GM12878 (cell line): ENCODE data around the gene RENBP. TPM values are rescaled to one million over a fixed set of nuclear protein-coding genes. Genes with fewer than 3 reads are reported as not detected.

Experiments used
- BCL11A ChIP-seq: IDR thresholded peaks from 2 replicates; pipeline ENCODE4 v1.6.1; 2011; ENCODE audit warnings: low read depth, low read length
- CREB1 ChIP-seq: IDR thresholded peaks from 2 replicates; pipeline ENCODE4 v1.6.1; 2012; ENCODE audit warnings: low read depth, mild to moderate bottlenecking, inconsistent platforms
- ESRRA ChIP-seq: IDR thresholded peaks from 2 replicates; pipeline ENCODE4 v1.6.1; 2012; ENCODE audit warnings: mild to moderate bottlenecking, low read length, improper control_type of control experiment
- ETV6 ChIP-seq, 2 experiments: fragments of 450-650 bp in 1 of 2; IDR thresholded peaks in 1 of 2; conservative IDR thresholded peaks in 1 of 2; 2 replicates each; pipeline ENCODE4 v1.6.1; 2014; ENCODE audit warnings: antibody characterized with exemption in 1 of 2, borderline replicate concordance in 1 of 2, low read depth in 1 of 2, mild to moderate bottlenecking in 1 of 2, moderate library complexity in 1 of 2
- EZH2 ChIP-seq: IDR thresholded peaks from 2 replicates; pipeline ENCODE4 v1.6.1; 2012; ENCODE audit warnings: low read depth, mild to moderate bottlenecking, control low read depth, inconsistent platforms, low read length, borderline replicate concordance; ENCODE audit not compliant: control insufficient read depth
- HDAC2 ChIP-seq: fragments of 200-600 bp; sonication (generic); IDR thresholded peaks from 2 replicates; pipeline ENCODE4 v1.6.1; 2017
- HDAC6 ChIP-seq: fragments of 200-600 bp; sonication (generic); IDR thresholded peaks from one replicate; pipeline ENCODE4 v1.8.0; 2017; ENCODE audit warnings: antibody characterized with exemption; ENCODE audit not compliant: unreplicated experiment
- HDGF ChIP-seq: fragments of 450-650 bp; IDR thresholded peaks from 2 replicates; pipeline ENCODE4 v1.6.1; 2016; ENCODE audit warnings: antibody characterized with exemption
- IKZF2 ChIP-seq, 2 experiments: fragments of 450-650 bp; IDR thresholded peaks; 2 replicates each; pipeline ENCODE4 v1.6.1; 2017; ENCODE audit warnings: mild to moderate bottlenecking in 2 of 2, moderate library complexity in 2 of 2
- MEF2B ChIP-seq: fragments of 450-650 bp; IDR thresholded peaks from 2 replicates; pipeline ENCODE4 v1.6.1; 2018; ENCODE audit warnings: mild to moderate bottlenecking, moderate library complexity; ENCODE audit not compliant: partially characterized antibody, poor library complexity, severe bottlenecking
- NBN ChIP-seq: fragments of 450-650 bp; IDR thresholded peaks from 2 replicates; pipeline ENCODE4 v1.6.1; 2016
- POLR2AphosphoS5 ChIP-seq: IDR thresholded peaks from 2 replicates; pipeline ENCODE4 v1.6.1; 2011; ENCODE audit warnings: mild to moderate bottlenecking, low read length, inconsistent platforms
- RFX5 ChIP-seq: IDR thresholded peaks from 2 replicates; pipeline ENCODE4 v1.6.1; 2011; ENCODE audit warnings: low read depth, low read length, improper control_type of control experiment
- SMAD5 ChIP-seq: IDR thresholded peaks from 2 replicates; pipeline ENCODE4 v1.6.1; 2016; ENCODE audit warnings: antibody characterized with exemption, low read depth
- SMC3 ChIP-seq: IDR thresholded peaks from 2 replicates; pipeline ENCODE4 v1.6.1; 2011; ENCODE audit warnings: low read length, improper control_type of control experiment, borderline replicate concordance
- STAT3 ChIP-seq: IDR thresholded peaks from 2 replicates; pipeline ENCODE4 v1.6.1; 2011; ENCODE audit warnings: low read depth, low read length, improper control_type of control experiment
- TCF3 ChIP-seq: IDR thresholded peaks from 2 replicates; pipeline ENCODE4 v1.6.1; 2012; ENCODE audit warnings: low read depth, mild to moderate bottlenecking, low read length, borderline replicate concordance; ENCODE audit not compliant: insufficient read depth
- TCF7 ChIP-seq: IDR thresholded peaks from 2 replicates; pipeline ENCODE4 v1.6.1; 2014; ENCODE audit warnings: antibody characterized with exemption, borderline replicate concordance
- ZBED1 ChIP-seq: IDR thresholded peaks from 2 replicates; pipeline ENCODE4 v1.6.1; 2016; ENCODE audit warnings: borderline replicate concordance
- polyA plus RNA-seq, 11 experiments: library from polyadenylated mRNA; depleted of rRNA in 4 of 11; unstranded in 6 of 11; stranded (reverse) in 5 of 11; fragments of >200 nt; fragmentation: Nextera tagmentation in 4 of 11; fragmentation: Illumina TruSeq in 1 of 11; extraction: Ambion mirVana in 4 of 11; extraction: Trizol in 1 of 11; gene quantifications; 1 replicate in 1 of 11; 2 replicates in 10 of 11; pipeline versions ENCODE4 v1.2.1 to v1.2.3, GENCODE V29; 2011 to 2016; ENCODE audit warnings: inconsistent platforms in 2 of 11, missing spikeins in 2 of 11, low read depth in 1 of 11
- total RNA-seq, 4 experiments: library from RNA; depleted of rRNA in 3 of 4; stranded (reverse); fragments of >200 nt in 3 of 4; fragmentation: Illumina TruSeq in 1 of 4; extraction: Trizol in 1 of 4; gene quantifications; 2 replicates each; pipeline versions ENCODE4 v1.2.1 to v1.2.3, GENCODE V29; 2013 to 2021
- TF ChIP-seq, protein P1 (sequence below): IDR thresholded peaks from 2 replicates; pipeline ENCODE4 v1.6.1; 2012; ENCODE audit warnings: improper control_type of control experiment, low read depth, low read length; ENCODE audit not compliant: insufficient replicate concordance
- TF ChIP-seq, protein P2 (sequence below): IDR thresholded peaks from 2 replicates; pipeline ENCODE4 v1.6.1; 2012; ENCODE audit warnings: low read depth, low read length, improper control_type of control experiment
- TF ChIP-seq, protein P3 (sequence below): IDR thresholded peaks from 2 replicates; pipeline ENCODE4 v1.6.1; 2011; ENCODE audit warnings: borderline replicate concordance, low read depth, mild to moderate bottlenecking, moderate library complexity, mixed read lengths, low read length; ENCODE audit not compliant: insufficient read depth; ENCODE audit errors: extremely low read length
- TF ChIP-seq, protein P4 (sequence below): fragments of 450-650 bp; IDR thresholded peaks from 2 replicates; pipeline ENCODE4 v1.6.1; 2014; ENCODE audit warnings: mild to moderate bottlenecking

The RENBP gene
- total and polyA plus RNA-seq, 10 of the 15 experiments (the other 5 are each of a cell fraction or from before 2014, with no cell fraction given) = 0.36 to 4.9 (median 1.8) TPM; not detected in 3

DNA sequence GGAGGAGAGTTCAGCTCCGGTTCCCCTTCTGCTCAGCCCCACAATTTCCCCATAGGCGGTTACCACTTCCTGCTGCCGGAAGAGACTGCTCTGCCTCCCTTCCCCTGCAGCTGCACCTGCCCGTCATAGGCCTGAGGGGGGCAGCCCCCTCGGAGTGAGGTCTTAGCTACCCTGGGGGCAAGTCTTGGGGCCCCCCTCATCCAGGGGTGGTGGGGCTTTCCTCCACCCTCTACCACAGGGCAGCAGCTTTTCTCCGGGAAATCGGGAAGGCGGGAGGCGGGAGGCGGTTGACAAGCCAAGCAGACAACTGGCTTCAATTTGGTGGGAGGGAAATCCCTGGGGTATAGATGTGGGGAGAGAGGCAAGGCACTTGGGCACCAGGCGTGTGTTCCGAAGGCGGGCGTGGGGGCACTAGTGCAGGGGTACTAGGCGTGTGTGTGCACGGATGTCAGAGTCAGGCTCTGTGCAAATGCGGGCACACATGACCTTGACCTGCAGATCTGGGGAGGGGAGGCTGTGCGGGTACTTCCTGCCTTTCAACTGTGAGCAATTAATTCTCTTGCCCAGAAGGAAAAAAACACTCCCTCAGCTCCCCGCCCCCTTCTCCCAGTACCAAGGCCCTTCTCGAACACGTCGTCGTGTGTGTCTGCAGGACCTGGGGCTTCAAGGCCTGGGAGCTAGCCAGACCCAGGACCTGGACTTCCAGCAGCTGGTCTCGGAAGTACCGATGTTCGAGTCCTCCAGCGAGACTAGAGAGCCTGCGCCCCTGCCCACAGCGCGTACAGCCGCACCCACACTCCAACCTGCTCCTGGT lies 17.4 kb downstream of the RENBP start (continued):
- no peak for TF ChIP-seq CREB1
- TF ChIP-seq, protein P1, sequence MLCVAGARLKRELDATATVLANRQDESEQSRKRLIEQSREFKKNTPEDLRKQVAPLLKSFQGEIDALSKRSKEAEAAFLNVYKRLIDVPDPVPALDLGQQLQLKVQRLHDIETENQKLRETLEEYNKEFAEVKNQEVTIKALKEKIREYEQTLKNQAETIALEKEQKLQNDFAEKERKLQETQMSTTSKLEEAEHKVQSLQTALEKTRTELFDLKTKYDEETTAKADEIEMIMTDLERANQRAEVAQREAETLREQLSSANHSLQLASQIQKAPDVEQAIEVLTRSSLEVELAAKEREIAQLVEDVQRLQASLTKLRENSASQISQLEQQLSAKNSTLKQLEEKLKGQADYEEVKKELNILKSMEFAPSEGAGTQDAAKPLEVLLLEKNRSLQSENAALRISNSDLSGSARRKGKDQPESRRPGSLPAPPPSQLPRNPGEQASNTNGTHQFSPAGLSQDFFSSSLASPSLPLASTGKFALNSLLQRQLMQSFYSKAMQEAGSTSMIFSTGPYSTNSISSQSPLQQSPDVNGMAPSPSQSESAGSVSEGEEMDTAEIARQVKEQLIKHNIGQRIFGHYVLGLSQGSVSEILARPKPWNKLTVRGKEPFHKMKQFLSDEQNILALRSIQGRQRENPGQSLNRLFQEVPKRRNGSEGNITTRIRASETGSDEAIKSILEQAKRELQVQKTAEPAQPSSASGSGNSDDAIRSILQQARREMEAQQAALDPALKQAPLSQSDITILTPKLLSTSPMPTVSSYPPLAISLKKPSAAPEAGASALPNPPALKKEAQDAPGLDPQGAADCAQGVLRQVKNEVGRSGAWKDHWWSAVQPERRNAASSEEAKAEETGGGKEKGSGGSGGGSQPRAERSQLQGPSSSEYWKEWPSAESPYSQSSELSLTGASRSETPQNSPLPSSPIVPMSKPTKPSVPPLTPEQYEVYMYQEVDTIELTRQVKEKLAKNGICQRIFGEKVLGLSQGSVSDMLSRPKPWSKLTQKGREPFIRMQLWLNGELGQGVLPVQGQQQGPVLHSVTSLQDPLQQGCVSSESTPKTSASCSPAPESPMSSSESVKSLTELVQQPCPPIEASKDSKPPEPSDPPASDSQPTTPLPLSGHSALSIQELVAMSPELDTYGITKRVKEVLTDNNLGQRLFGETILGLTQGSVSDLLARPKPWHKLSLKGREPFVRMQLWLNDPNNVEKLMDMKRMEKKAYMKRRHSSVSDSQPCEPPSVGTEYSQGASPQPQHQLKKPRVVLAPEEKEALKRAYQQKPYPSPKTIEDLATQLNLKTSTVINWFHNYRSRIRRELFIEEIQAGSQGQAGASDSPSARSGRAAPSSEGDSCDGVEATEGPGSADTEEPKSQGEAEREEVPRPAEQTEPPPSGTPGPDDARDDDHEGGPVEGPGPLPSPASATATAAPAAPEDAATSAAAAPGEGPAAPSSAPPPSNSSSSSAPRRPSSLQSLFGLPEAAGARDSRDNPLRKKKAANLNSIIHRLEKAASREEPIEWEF = no peak
- no peak for TF ChIP-seq ESRRA
- TF ChIP-seq ETV6 (conservative IDR thresholded peaks at IDR 0.05 in 1 of 2, IDR thresholded peaks at IDR 0.05 in 1 of 2; ENCODE audit: borderline replicate concordance in 1 of 2, low read depth in 1 of 2) = peak in 1 of 2 experiments; percentile 94; a peak in 2 of 4 replicates
- TF ChIP-seq, protein P2, sequence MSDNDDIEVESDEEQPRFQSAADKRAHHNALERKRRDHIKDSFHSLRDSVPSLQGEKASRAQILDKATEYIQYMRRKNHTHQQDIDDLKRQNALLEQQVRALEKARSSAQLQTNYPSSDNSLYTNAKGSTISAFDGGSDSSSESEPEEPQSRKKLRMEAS = no peak; the same call in 1 of the 2 replicates
- TF ChIP-seq SMAD5 = peak; percentile 24; the same call in 1 of the 2 replicates
- TF ChIP-seq MEF2B = peak; percentile 86
- TF ChIP-seq ZBED1 = peak; percentile 28; the same call in 1 of the 2 replicates
- TF ChIP-seq STAT3 = no peak
- TF ChIP-seq, protein P3, sequence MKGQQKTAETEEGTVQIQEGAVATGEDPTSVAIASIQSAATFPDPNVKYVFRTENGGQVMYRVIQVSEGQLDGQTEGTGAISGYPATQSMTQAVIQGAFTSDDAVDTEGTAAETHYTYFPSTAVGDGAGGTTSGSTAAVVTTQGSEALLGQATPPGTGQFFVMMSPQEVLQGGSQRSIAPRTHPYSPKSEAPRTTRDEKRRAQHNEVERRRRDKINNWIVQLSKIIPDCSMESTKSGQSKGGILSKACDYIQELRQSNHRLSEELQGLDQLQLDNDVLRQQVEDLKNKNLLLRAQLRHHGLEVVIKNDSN = no peak
- TF ChIP-seq, protein P4, sequence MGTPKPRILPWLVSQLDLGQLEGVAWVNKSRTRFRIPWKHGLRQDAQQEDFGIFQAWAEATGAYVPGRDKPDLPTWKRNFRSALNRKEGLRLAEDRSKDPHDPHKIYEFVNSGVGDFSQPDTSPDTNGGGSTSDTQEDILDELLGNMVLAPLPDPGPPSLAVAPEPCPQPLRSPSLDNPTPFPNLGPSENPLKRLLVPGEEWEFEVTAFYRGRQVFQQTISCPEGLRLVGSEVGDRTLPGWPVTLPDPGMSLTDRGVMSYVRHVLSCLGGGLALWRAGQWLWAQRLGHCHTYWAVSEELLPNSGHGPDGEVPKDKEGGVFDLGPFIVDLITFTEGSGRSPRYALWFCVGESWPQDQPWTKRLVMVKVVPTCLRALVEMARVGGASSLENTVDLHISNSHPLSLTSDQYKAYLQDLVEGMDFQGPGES = no peak
- TF ChIP-seq HDAC6 = no peak
- no peak for TF ChIP-seq TCF7
- TF ChIP-seq SMC3 = no peak
- peak; percentile 51; the same call in 1 of the 2 replicates for TF ChIP-seq POLR2AphosphoS5
- no peak for TF ChIP-seq EZH2
- TF ChIP-seq HDGF = 0 out of 2 replicates have a peak, but pooled peaks have one; percentile 43
- TF ChIP-seq RFX5 = no peak
- peak; percentile 28; the same call in 1 of the 2 replicates for TF ChIP-seq BCL11A
- TF ChIP-seq TCF3 = peak; percentile 81; the same call in 1 of the 2 replicates
- peak; percentile 76 for TF ChIP-seq IKZF2 (IDR thresholded peaks at IDR 0.05)
- 0 out of 2 replicates have a peak, but pooled peaks have one; percentile 56 for TF ChIP-seq NBN
- TF ChIP-seq HDAC2 = no peak
